Astrocyte (in vitro differentiated cells and primary cell): ENCODE results near the gene NLRP9.

Experiments used
- CTCF ChIP-seq: IDR thresholded peaks from 2 replicates; pipeline ENCODE4 v1.5.1; 2011; ENCODE audit warnings: low read depth, mild to moderate bottlenecking, inconsistent platforms, low read length, moderate library complexity; ENCODE audit not compliant: insufficient read depth
- EZH2 ChIP-seq: IDR thresholded peaks from 2 replicates; pipeline ENCODE4 v1.6.1; 2012; ENCODE audit warnings: mild to moderate bottlenecking, low read length, inconsistent platforms; ENCODE audit not compliant: insufficient read depth

GRCh38 chr19:55712804-55713631 lies 25.2 kb downstream of the NLRP9 start:
- TF ChIP-seq CTCF (no peak), EZH2 (no peak)
